Esophagus muscularis mucosa (tissue), 4 donors: ENCODE measurements around the gene FADS6. TPM values are rescaled to one million over a fixed set of nuclear protein-coding genes. Genes with fewer than 3 reads are reported as not detected.

Source experiments
- DNase-seq: peaks from one replicate; pipeline ENCODE4 v3.0.0-alpha.2; 2017; ENCODE audit errors: extremely low spot score
- H3K27ac ChIP-seq, 4 donors: fragments of 200-600 bp; sonication (generic); replicated peaks in 1 of 4; 1 replicate in 3 of 4; 2 replicates in 1 of 4; pipeline ENCODE4 v1.5.1; 2016 to 2019; ENCODE audit warnings: mild to moderate bottlenecking in 1 of 4
- H3K27me3 ChIP-seq, 4 donors: fragments of 200-600 bp; sonication (generic); one replicate each; pipeline versions ENCODE4 v1.5.1 to v1.6.0; 2016 to 2019
- H3K36me3 ChIP-seq, 4 donors: fragments of 200-600 bp; sonication (generic); one replicate each; pipeline ENCODE4 v1.5.1; 2016 to 2019
- H3K4me1 ChIP-seq, 4 donors: fragments of 200-600 bp; sonication (generic); one replicate each; pipeline ENCODE4 v1.5.1; 2016 to 2019
- H3K4me3 ChIP-seq, 4 donors: fragments of 200-600 bp; sonication (generic); 1 replicate in 2 of 4; 2 replicates in 2 of 4; pipeline ENCODE4 v1.5.1; 2016 to 2019; ENCODE audit warnings: mild to moderate bottlenecking in 4 of 4, moderate library complexity in 1 of 4
- H3K9me3 ChIP-seq, 4 donors: fragments of 200-600 bp; sonication (generic); 1 replicate in 3 of 4; 2 replicates in 1 of 4; pipeline ENCODE4 v1.5.1; 2016 to 2019
- EP300 ChIP-seq: sonication (generic); formaldehyde crosslinking; IDR thresholded peaks from one replicate; pipeline ENCODE4 v1.6.1; 2017; ENCODE audit warnings: antibody characterized with exemption
- POLR2A ChIP-seq: fragments of 450-650 bp; IDR thresholded peaks from one replicate; pipeline ENCODE4 v1.6.1; 2017; ENCODE audit warnings: antibody characterized with exemption, moderate library complexity, mild to moderate bottlenecking, low read depth
- POLR2AphosphoS5 ChIP-seq, 2 donors: sonication (generic); formaldehyde crosslinking; IDR thresholded peaks; one replicate each; pipeline ENCODE4 v1.6.1; 2017; ENCODE audit warnings: antibody characterized with exemption in 2 of 2
- WGBS: methylation state at CpG from one replicate; pipeline ENCODE4 v1.1.5; 2018; 5-methylcytosine and 5-hydroxymethylcytosine counted together
- intact Hi-C: fragments of 100-400 bp; cut with DNase I; formaldehyde crosslinking; loops from one replicate; pipeline ENCODE4 v1.15.1; 2023
- total RNA-seq, 4 donors: library from RNA; depleted of rRNA; stranded (reverse); fragments of >200 nt; gene quantifications; one replicate each; pipeline versions ENCODE4 v1.1.0 to v1.2.1, GENCODE V29; 2016
- TF ChIP-seq, protein P1 (sequence below), 3 experiments: fragments of 200-600 bp in 2 of 3; fragments of 450-650 bp in 1 of 3; sonication (generic) in 2 of 3; IDR thresholded peaks; one replicate each; pipeline ENCODE4 v1.5.1; 2017 to 2019; ENCODE audit warnings: antibody characterized with exemption in 3 of 3, mild to moderate bottlenecking in 2 of 3, moderate library complexity in 1 of 3

FADS6 gene
- total RNA-seq, 4 donors from 2014 or later: 0.33 TPM; not detected in 3

DNA sequence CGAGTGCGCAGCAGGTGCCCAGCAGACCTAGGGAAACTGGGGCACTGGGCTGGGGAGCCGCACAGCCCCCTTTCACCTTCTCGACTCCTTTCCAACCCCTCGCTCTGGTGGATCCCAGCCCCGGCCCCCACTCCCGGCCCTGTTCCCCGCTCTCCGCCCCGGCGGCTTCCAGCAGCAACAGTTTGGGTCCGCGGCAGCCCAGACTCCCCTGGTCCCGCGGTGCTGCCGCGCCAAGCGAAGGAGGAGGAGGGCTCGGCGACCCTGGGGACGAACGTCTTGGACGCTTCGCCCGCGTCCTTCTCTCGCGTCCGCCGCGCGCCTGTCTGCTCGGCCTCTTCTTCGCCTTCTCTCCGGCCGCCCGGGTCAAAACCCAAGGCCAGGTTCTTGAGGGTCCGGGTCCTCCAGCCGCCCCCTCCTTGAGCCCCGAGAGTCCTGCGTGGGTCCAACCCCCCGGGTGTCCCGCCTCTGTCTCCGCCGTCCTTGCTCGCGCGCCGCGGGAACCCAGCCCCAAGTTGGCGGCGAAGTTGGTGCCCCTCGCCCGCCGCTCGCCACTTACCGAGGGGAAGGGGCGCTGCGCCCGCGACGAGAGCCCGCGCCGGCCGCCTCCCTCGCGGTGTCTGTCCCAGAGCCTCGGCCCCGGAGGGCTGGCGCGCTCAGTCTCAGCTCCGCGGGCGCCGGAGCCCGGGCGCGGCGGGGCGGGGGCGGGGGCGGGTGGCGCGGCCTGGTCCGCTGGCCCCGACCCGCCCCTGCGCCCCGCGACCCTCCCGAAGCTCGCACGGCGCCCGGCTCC is 32.4 kb downstream of the FADS6 start:
- H3K4me1 ChIP-seq: peaks cover 26 to 45% (median 34%) of the 10 kb centered on the region in 4 donors
- H3K36me3 ChIP-seq: no peaks in the 10 kb centered on the region
- WGBS: 10% methylated on average over 2 of the region's 96 CpGs
- intact Hi-C loops: no loop called here
- no peak overlapping the region for H3K27ac ChIP-seq
- H3K9me3 ChIP-seq: no peaks in the 10 kb centered on the region
- H3K27me3 ChIP-seq: peaks cover 0 to 77% (median 30%) of the 10 kb centered on the region in 4 donors
- H3K4me3 ChIP-seq: peak overlapping the region; percentile 38 to 52 (median 42)
- no peak for DNase-seq
- TF ChIP-seq, protein P1, sequence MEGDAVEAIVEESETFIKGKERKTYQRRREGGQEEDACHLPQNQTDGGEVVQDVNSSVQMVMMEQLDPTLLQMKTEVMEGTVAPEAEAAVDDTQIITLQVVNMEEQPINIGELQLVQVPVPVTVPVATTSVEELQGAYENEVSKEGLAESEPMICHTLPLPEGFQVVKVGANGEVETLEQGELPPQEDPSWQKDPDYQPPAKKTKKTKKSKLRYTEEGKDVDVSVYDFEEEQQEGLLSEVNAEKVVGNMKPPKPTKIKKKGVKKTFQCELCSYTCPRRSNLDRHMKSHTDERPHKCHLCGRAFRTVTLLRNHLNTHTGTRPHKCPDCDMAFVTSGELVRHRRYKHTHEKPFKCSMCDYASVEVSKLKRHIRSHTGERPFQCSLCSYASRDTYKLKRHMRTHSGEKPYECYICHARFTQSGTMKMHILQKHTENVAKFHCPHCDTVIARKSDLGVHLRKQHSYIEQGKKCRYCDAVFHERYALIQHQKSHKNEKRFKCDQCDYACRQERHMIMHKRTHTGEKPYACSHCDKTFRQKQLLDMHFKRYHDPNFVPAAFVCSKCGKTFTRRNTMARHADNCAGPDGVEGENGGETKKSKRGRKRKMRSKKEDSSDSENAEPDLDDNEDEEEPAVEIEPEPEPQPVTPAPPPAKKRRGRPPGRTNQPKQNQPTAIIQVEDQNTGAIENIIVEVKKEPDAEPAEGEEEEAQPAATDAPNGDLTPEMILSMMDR (IDR thresholded peaks at IDR 0.05): no peak
- no peak for TF ChIP-seq EP300
- no peak for TF ChIP-seq POLR2AphosphoS5 (IDR thresholded peaks at IDR 0.05)
- TF ChIP-seq POLR2A: no peak

DNA sequence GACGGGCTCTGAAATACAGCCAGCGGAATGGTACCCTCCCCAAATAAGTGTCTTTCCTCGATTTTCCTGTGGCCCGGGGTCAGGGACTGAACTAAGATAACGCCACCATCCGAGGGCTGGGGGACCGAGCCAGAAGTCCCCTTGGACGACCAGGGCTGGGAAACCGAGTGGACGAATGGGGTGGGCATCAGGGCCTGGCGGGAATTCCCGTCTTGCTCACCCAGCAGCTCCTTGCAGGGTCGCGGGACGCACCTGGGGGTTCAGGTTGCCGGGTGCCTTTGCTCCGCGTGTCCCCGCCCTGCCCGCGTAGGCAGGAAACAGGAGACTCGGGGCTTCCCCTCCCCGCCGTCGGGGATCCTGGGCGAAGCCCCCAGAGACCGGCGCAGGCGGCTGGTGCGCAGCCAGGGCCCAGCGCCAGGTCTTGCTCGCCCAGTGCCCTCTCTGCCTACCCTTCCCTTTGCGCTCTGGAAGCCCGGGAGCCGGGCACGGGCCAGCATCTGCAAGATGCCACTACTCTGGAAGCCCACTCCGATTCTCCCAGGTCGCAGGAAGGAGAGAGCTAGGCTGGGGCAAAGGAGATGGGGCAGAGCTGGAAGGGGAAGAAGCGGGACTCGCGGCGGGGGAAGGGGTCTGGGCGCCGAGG is 33.1 kb downstream of the FADS6 start:
- 4% methylated on average over 20 of the region's 44 CpGs for WGBS
- peaks cover 26 to 45% (median 34%) of the 10 kb centered on the region in 4 donors for H3K4me1 ChIP-seq
- H3K9me3 ChIP-seq: no peaks in the 10 kb centered on the region
- no peak for DNase-seq
- TF ChIP-seq, protein P1 (IDR thresholded peaks at IDR 0.05): no peak
- TF ChIP-seq POLR2AphosphoS5 (IDR thresholded peaks at IDR 0.05): no peak
- TF ChIP-seq EP300: no peak
- no peak for TF ChIP-seq POLR2A
- peak overlapping the region; percentile 38 to 52 (median 42) for H3K4me3 ChIP-seq
- H3K27me3 ChIP-seq: peaks cover 0 to 84% (median 34%) of the 10 kb centered on the region in 4 donors
- no peak overlapping the region for H3K27ac ChIP-seq
- H3K36me3 ChIP-seq: no peaks in the 10 kb centered on the region
- intact Hi-C loops: no loop called here

DNA sequence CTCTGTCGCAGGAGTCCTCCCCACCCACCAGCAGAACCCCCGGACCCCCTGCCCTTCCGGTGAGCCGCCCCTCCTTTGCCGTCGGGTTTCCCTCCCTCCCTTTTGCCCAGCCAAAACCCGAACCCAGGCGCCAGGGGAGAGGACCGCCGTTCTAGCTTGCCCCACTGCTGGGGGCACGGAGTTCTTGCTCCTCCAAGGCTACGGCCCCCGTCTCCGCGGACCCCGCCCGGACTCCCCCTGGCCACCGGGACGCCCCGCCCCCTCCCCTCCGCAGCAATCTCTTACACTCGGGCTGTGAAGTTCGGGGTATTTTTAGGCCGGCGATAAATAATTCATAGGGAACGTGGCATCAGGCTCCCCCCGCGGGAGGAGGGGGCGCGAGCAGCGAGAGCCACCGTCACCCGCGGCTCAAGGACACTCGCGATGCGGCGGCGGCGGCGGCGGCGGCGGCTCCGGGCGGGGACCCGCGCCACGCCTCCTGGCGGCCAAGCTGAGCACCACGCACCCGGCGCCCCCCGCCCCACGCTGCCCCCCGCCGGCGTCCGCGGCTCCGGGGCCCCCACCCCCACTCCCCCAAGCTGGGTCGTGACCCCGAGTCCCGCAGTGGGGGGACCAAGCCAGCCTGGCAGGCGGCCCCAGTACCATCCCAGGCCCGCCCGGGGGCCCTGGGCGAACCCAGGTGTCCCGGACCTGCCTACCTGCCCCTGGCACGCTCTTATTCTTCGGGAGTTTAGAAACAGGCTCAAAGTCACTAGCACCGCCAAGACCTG is 33.8 kb downstream of the FADS6 start, which contains the start of gene GRIN2C:
GRIN2C (minus strand) TSS at position 427 of the 770 bp plus-strand sequence. CDS start 4,793 bp downstream, outside the sequence.
- Histone ChIP-seq H3K27ac (no peak within 1 kb of the TSS), H3K9me3 (no peaks in the 10 kb centered on the region), H3K4me3 (peak within 1 kb of the TSS; percentile 38 to 52 (median 42)), H3K36me3 (no peaks in the 10 kb centered on the region), H3K4me1 (peaks cover 26 to 42% (median 32%) of the 10 kb centered on the region in 4 donors), H3K27me3 (peaks cover 0 to 91% (median 39%) of the 10 kb centered on the region in 4 donors)
- WGBS: 4% methylated on average over 20 of the region's 72 CpGs
- no peak for DNase-seq
- TF ChIP-seq POLR2A (no peak), EP300 (no peak), POLR2AphosphoS5 (IDR thresholded peaks at IDR 0.05) (no peak)
- TF ChIP-seq, protein P1 (IDR thresholded peaks at IDR 0.05): peak in 2 of 3 experiments; percentile 16 to 56
- intact Hi-C loops: no loop called here

DNA sequence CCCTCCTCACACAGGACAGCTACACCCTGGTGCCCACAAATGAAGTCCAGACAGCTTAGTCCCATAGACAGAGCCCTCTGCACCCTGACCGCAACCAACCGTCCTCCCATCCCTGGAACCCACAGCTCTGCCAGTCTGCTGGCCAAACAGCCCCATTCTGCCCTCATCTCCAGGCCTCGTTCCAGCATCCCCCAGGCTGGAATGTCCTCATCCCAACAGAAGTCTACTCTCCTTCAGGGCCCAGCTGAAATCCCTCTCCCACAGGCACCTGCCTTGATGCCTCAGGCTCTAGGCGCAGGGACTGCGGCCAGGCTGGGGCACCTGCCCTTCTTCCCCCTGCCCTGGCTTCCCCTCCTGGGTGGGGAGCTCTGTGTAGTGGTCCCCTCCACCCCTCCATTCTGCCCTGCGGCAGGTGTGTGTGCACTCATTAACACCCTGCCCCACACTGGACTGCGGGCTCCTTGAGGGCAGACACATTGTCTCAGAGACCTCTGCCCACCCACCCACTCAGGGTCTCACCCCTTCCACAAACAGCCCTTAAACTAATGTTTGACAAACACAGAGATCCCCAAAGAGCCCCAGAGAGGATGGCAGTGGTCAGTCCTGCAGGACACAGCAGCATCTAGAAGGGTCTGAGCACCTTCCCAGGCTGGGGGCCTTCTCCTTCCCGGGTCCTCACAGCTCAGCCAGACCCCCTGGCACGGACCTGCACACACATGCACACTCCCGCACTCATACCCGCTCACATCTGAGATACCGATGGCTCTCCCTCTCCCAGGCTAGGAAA is 34.6 kb downstream of the FADS6 start:
- no peak overlapping the region for H3K27ac ChIP-seq
- intact Hi-C loops: no loop called here
- peaks cover 26 to 38% (median 30%) of the 10 kb centered on the region in 4 donors for H3K4me1 ChIP-seq
- H3K9me3 ChIP-seq: no peaks in the 10 kb centered on the region
- 60% methylated on average over 10 of the region's 12 CpGs for WGBS
- no peak for TF ChIP-seq POLR2AphosphoS5 (IDR thresholded peaks at IDR 0.05)
- TF ChIP-seq EP300: no peak
- TF ChIP-seq, protein P1 (IDR thresholded peaks at IDR 0.05): no peak
- no peak for TF ChIP-seq POLR2A
- peaks cover 0 to 94% (median 46%) of the 10 kb centered on the region in 4 donors for H3K27me3 ChIP-seq
- DNase-seq: no peak
- peak overlapping the region in 1 of 4 donors; percentile 40 for H3K4me3 ChIP-seq
- H3K36me3 ChIP-seq: no peaks in the 10 kb centered on the region
